Mammary epithelial cell (primary cell): Measurements from ENCODE around the gene TPST1.

ENCODE experiments used
- EZH2 ChIP-seq: IDR thresholded peaks from 2 replicates; pipeline ENCODE4 v1.6.1; 2012; ENCODE audit warnings: low read length, inconsistent platforms, borderline replicate concordance
- TF ChIP-seq, protein P1 (sequence below), 2 donors: IDR thresholded peaks in 1 of 2; conservative IDR thresholded peaks in 1 of 2; 2 replicates each; pipeline ENCODE4 v1.5.1; 2011 to 2012; ENCODE audit warnings: inconsistent platforms in 2 of 2, low read length in 2 of 2, mild to moderate bottlenecking in 2 of 2, control low read depth in 1 of 2, low read depth in 1 of 2; ENCODE audit not compliant: insufficient read depth in 1 of 2; ENCODE audit errors: extremely low read depth in 1 of 2

DNA sequence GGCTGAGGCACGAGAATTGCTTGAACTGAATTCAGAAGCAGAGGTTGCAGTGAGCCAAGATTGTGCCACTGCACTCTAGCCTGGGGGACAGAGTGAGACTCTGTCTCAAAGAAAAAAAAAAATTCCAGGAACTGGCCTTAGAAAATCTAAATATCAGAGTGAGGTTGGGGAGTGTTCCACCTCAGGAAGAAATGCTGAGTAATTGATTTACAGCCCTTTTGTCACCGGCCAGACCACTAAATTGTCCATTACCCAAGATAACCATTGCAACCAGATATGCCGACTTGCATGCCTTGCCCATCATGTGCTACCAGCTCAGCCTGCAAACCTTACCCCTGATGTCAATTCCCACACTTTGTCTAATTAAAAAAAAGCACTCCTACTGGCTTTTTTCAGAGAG lies 48.1 kb upstream of the TPST1 start:
- TF ChIP-seq, protein P1, sequence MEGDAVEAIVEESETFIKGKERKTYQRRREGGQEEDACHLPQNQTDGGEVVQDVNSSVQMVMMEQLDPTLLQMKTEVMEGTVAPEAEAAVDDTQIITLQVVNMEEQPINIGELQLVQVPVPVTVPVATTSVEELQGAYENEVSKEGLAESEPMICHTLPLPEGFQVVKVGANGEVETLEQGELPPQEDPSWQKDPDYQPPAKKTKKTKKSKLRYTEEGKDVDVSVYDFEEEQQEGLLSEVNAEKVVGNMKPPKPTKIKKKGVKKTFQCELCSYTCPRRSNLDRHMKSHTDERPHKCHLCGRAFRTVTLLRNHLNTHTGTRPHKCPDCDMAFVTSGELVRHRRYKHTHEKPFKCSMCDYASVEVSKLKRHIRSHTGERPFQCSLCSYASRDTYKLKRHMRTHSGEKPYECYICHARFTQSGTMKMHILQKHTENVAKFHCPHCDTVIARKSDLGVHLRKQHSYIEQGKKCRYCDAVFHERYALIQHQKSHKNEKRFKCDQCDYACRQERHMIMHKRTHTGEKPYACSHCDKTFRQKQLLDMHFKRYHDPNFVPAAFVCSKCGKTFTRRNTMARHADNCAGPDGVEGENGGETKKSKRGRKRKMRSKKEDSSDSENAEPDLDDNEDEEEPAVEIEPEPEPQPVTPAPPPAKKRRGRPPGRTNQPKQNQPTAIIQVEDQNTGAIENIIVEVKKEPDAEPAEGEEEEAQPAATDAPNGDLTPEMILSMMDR (conservative IDR thresholded peaks at IDR 0.05 in 1 of 2, IDR thresholded peaks at IDR 0.05 in 1 of 2; ENCODE audit: extremely low read depth in 1 of 2, insufficient read depth in 1 of 2, low read depth in 1 of 2, low read length in 2 of 2): no peak
- no peak for TF ChIP-seq EZH2
